GM21528 (cell line): ENCODE measurements around the gene EHF.
"Not testable (repeated sequence)": the region's sequence is repeated elsewhere in the genome, so short reads cannot be mapped to it uniquely, and the experiment has no call there.

Source experiments
- ATAC-seq: cut with Tn5 transposase; IDR thresholded peaks from one replicate; pipeline ENCODE4 v1.9.1; 2021; ENCODE audit warnings: mild to moderate bottlenecking, moderate library complexity; ENCODE audit not compliant: unreplicated experiment, low FRiP score

EHF gene

GRCh38 chr11:34658071-34659015 is 37.5 kb downstream of the EHF start:
- ATAC-seq: no peak

- ATAC-seq: no peak
Observed at GRCh38 chr11:34659096-34659733, 38.3 kb downstream of the EHF start.

- no peak for ATAC-seq
Observed at GRCh38 chr11:34665077-34665835, 44.4 kb downstream of the EHF start.

- no peak for ATAC-seq
Observed at GRCh38 chr11:34667810-34668582, 47.1 kb downstream of the EHF start.

- ATAC-seq: no peak
Observed at GRCh38 chr11:34668583-34669053, 47.7 kb downstream of the EHF start.

- ATAC-seq: no peak
Observed at GRCh38 chr11:34669458-34669857, 48.6 kb downstream of the EHF start.

GRCh38 chr11:34671117-34671516 is 50.2 kb downstream of the EHF start:
- no peak for ATAC-seq

GRCh38 chr11:34671946-34672345 is 51.1 kb downstream of the EHF start:
- no peak for ATAC-seq

GRCh38 chr11:34674038-34674437 is 53.1 kb downstream of the EHF start:
- ATAC-seq: no peak

GRCh38 chr11:34676227-34676626 is 55.3 kb downstream of the EHF start:
- ATAC-seq: no peak

GRCh38 chr11:34679681-34680080 is 58.8 kb downstream of the EHF start:
- no peak for ATAC-seq

GRCh38 chr11:34680206-34680605 is 59.3 kb downstream of the EHF start:
- ATAC-seq: no peak

GRCh38 chr11:34680918-34681586 is 60.2 kb downstream of the EHF start:
- ATAC-seq: no peak

- ATAC-seq: no peak
Observed at GRCh38 chr11:34682825-34683224, 61.9 kb downstream of the EHF start.

- ATAC-seq: no peak
Observed at GRCh38 chr11:34683396-34683795, 62.5 kb downstream of the EHF start.

GRCh38 chr11:34685864-34686263 is 65.0 kb downstream of the EHF start:
- no peak for ATAC-seq

GRCh38 chr11:34692299-34692698 is 71.4 kb downstream of the EHF start:
- ATAC-seq: not testable (repeated sequence)

- ATAC-seq: no peak
Observed at GRCh38 chr11:34696862-34697261, 76.0 kb downstream of the EHF start.

- ATAC-seq: no peak
Observed at GRCh38 chr11:34706709-34707461, 86.0 kb downstream of the EHF start.
